Ovary (tissue), 9 donors: Measurements from ENCODE around the gene UNC119B. TPM values are rescaled to one million over a fixed set of nuclear protein-coding genes. Genes with fewer than 3 reads are reported as not detected.

ENCODE experiments used
- DNase-seq, 5 donors: peaks; one replicate each; pipeline ENCODE4 v3.0.0-alpha.2; 2019 to 2020
- H3K27ac ChIP-seq, 2 donors: fragments of 200-600 bp; one replicate each; pipeline versions ENCODE4 v1.5.1 to v1.8.0; 2019 to 2022
- H3K27me3 ChIP-seq: fragments of 200-600 bp; one replicate; pipeline ENCODE4 v1.8.0; 2022
- H3K36me3 ChIP-seq: fragments of 200-600 bp; sonication (generic); one replicate; pipeline ENCODE4 v1.5.1; 2019
- H3K4me1 ChIP-seq: one replicate; pipeline ENCODE4 v1.8.1; 2013; ENCODE audit warnings: mild to moderate bottlenecking, moderate library complexity; ENCODE audit not compliant: insufficient read depth
- H3K4me3 ChIP-seq: fragments of 200-600 bp; sonication (generic); one replicate; pipeline ENCODE4 v1.5.1; 2017
- H3K9me3 ChIP-seq, 2 donors: fragments of 200-600 bp in 1 of 2; sonication (generic) in 1 of 2; one replicate each; pipeline versions ENCODE4 v1.5.1 to v1.8.1; 2013 to 2019; ENCODE audit warnings: mild to moderate bottlenecking in 1 of 2, moderate library complexity in 1 of 2
- EP300 ChIP-seq: sonication (generic); formaldehyde crosslinking; IDR thresholded peaks from one replicate; pipeline ENCODE4 v1.6.1; 2017; ENCODE audit warnings: antibody characterized with exemption
- POLR2A ChIP-seq: fragments of 450-650 bp; IDR thresholded peaks from one replicate; pipeline ENCODE4 v1.6.1; 2017; ENCODE audit warnings: antibody characterized with exemption, mild to moderate bottlenecking, moderate library complexity
- WGBS, 3 donors: extraction: QIAGEN DNeasy Blood & Tissue Kit in 1 of 3; methylation state at CpG; one replicate each; pipeline versions ENCODE4 v1.1.5 to v1.1.7; 2013 to 2017; 5-methylcytosine and 5-hydroxymethylcytosine counted together
- intact Hi-C, 4 donors: fragments of 100-400 bp; cut with DNase I; formaldehyde crosslinking; loops; one replicate each; pipeline versions ENCODE4 v1.11.0 to v1.15.1; 2022 to 2023
- polyA plus RNA-seq, 2 donors: library from polyadenylated mRNA; stranded (reverse); fragments of 200-250 nt in 1 of 2; fragments of 350-450 nt in 1 of 2; fragmentation: Illumina TruSeq in 1 of 2; extraction: RNeasy Lipid Tissue Mini Kit (QIAGEN cat#74804) in 1 of 2; gene quantifications; one replicate each; pipeline ENCODE4 v1.2.3, GENCODE V29; 2013 to 2014
- total RNA-seq, 7 donors: library from RNA; depleted of rRNA in 2 of 7; stranded (reverse); fragments of >200 nt in 2 of 7; fragmentation: NEBNext Ultra II Directional in 3 of 7; extraction: Animal tissue kit (Norgen Biotek cat#: 25700) in 3 of 7; gene quantifications; one replicate each; pipeline versions ENCODE4 v1.1.0 to v1.2.4, GENCODE V29; 2016 to 2023
- TF ChIP-seq, protein P1 (sequence below), 3 donors: fragments of 450-650 bp in 2 of 3; fragments of 200-600 bp in 1 of 3; IDR thresholded peaks; one replicate each; pipeline versions ENCODE4 v1.5.1 to v1.8.0; 2016 to 2022; ENCODE audit warnings: antibody characterized with exemption in 3 of 3, mild to moderate bottlenecking in 1 of 3
- donor health status: DM: no; HTN: no; CAD: no; lungs with moderate emphysema.
- donor health status: DM: no; HTN: no; CAD: no.
- donor health status: Bipolar disorder and iron deficiency.
- donor health status: DM: yes; HTN: yes; CAD: no.
- donor health status: DM: no; HTN: no; CAD: no.
- donor health status: DM: yes; HTN: yes; CAD: no.

The UNC119B gene
- total and polyA plus RNA-seq, 9 donors, result 18.4 to 54.4 (median 44.4) TPM

DNA sequence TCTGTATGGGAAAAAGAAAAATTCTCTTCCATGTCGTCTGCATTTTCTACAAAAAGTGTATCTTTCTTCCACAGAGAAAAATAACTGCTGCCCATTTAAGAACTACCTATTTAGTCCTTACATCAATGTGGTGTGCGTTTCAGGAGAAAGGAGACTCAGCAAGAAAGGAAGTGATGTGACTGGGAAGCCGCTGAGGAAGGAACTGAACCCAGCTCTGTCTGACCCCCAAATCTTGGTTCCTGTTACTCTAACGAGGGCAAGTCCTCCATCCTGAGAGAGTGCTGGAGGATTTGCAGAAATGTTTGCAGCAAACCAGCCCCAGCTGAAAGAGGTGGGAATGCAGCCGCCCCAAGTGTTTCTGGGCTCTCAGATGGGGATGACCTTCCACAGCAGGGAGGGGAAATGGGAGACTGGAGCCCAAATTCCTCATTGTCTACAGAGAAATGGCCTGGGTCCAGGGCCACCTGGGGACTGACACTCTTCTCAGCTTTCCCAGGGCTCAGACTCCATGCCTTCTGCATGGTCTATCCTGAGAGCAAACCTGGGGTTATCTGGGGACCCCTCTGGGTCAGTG is 30.0 kb upstream of the UNC119B start:
- intact Hi-C loops, result no loop called here
- no peak for DNase-seq
- no peaks in the 10 kb centered on the region for H3K9me3 ChIP-seq
- 47 to 56% (median 51%) methylated on average over 5 of the region's 5 CpGs for WGBS, 3 donors
- no peaks in the 10 kb centered on the region for H3K36me3 ChIP-seq
- TF ChIP-seq, protein P1, sequence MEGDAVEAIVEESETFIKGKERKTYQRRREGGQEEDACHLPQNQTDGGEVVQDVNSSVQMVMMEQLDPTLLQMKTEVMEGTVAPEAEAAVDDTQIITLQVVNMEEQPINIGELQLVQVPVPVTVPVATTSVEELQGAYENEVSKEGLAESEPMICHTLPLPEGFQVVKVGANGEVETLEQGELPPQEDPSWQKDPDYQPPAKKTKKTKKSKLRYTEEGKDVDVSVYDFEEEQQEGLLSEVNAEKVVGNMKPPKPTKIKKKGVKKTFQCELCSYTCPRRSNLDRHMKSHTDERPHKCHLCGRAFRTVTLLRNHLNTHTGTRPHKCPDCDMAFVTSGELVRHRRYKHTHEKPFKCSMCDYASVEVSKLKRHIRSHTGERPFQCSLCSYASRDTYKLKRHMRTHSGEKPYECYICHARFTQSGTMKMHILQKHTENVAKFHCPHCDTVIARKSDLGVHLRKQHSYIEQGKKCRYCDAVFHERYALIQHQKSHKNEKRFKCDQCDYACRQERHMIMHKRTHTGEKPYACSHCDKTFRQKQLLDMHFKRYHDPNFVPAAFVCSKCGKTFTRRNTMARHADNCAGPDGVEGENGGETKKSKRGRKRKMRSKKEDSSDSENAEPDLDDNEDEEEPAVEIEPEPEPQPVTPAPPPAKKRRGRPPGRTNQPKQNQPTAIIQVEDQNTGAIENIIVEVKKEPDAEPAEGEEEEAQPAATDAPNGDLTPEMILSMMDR (IDR thresholded peaks at IDR 0.05), result no peak
- TF ChIP-seq POLR2A (no peak), EP300 (no peak)
- H3K27me3 ChIP-seq, result no peaks in the 10 kb centered on the region
- H3K4me1 ChIP-seq, result no peaks in the 10 kb centered on the region
- no peak overlapping the region for H3K27ac ChIP-seq
- no peak overlapping the region for H3K4me3 ChIP-seq

- Histone ChIP-seq H3K9me3 (no peaks in the 10 kb centered on the region), H3K27ac (no peak overlapping the region), H3K4me1 (peaks cover 7% of the 10 kb centered on the region), H3K4me3 (no peak overlapping the region), H3K27me3 (no peaks in the 10 kb centered on the region), H3K36me3 (no peaks in the 10 kb centered on the region)
- no peak for DNase-seq
- intact Hi-C loops, result no loop called here
- TF ChIP-seq, protein P1 (IDR thresholded peaks at IDR 0.05), result no peak
- TF ChIP-seq POLR2A (no peak), EP300 (no peak)
- 58 to 72% (median 63%) methylated on average over 8 of the region's 8 CpGs for WGBS, 3 donors
Observed at GRCh38 chr12:120684523-120684932, 25.7 kb upstream of the UNC119B start.

- H3K9me3 ChIP-seq, result no peaks in the 10 kb centered on the region
- peaks cover 9% of the 10 kb centered on the region for H3K4me1 ChIP-seq
- H3K27ac ChIP-seq, result no peak overlapping the region
- TF ChIP-seq EP300 (no peak), POLR2A (no peak)
- TF ChIP-seq, protein P1 (IDR thresholded peaks at IDR 0.05), result no peak
- 50 to 71% (median 68%) methylated on average over 3 of the region's 3 CpGs for WGBS, 3 donors
- no peak overlapping the region for H3K4me3 ChIP-seq
- no peaks in the 10 kb centered on the region for H3K27me3 ChIP-seq
- intact Hi-C loops, result no loop called here
- H3K36me3 ChIP-seq, result no peaks in the 10 kb centered on the region
- DNase-seq, result no peak
Observed at GRCh38 chr12:120685522-120685921, 24.7 kb upstream of the UNC119B start.

DNA sequence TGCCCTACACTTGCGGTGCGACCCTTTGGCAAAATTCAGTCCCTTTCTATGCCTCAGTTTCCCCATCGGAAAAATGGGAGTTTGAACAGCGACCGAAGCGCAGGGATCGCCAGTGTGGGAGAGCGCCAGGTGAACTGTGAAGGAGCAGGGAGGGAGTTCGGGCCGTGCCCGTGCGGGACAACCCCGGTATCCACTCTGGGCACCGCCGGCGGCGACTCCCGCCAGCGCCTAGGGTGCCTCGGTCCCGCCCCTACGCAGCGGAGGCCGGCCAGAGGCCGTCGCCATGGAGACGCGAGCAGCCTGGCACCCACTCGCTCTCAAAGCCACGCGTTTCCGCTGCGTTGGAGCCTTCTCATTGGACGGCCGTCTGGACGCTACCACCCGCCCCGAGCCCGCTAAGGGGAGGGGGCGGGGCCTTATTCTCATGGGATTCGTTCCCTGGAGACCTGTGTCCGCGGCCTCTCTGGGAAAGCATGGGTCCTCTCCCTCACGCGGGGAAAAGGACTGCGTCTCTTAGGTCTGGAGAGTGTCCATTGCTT is 24.0 kb upstream of the UNC119B start:
- 0 to 1% (median 1%) methylated on average over 28 to 46 of the region's 46 CpGs for WGBS, 3 donors
- intact Hi-C loops, result no loop called here
- DNase-seq, result peak; percentile 95 to 98 (median 96)
- peaks cover 9% of the 10 kb centered on the region for H3K4me1 ChIP-seq
- H3K36me3 ChIP-seq, result no peaks in the 10 kb centered on the region
- peak overlapping the region; percentile 74 to 90 for H3K27ac ChIP-seq
- H3K27me3 ChIP-seq, result no peaks in the 10 kb centered on the region
- no peaks in the 10 kb centered on the region for H3K9me3 ChIP-seq
- TF ChIP-seq, protein P1 (IDR thresholded peaks at IDR 0.05), result no peak
- TF ChIP-seq EP300 (no peak), POLR2A (no peak)
- peak overlapping the region; percentile 92 for H3K4me3 ChIP-seq
